NCI-H526 (cell line): ENCODE data around the gene WNT7B.

Source experiments
- DNase-seq, 2 experiments: peaks; one replicate each; lab custom pipeline; 2025; lab: John Stamatoyannopoulos, UW

Gene WNT7B

DNA sequence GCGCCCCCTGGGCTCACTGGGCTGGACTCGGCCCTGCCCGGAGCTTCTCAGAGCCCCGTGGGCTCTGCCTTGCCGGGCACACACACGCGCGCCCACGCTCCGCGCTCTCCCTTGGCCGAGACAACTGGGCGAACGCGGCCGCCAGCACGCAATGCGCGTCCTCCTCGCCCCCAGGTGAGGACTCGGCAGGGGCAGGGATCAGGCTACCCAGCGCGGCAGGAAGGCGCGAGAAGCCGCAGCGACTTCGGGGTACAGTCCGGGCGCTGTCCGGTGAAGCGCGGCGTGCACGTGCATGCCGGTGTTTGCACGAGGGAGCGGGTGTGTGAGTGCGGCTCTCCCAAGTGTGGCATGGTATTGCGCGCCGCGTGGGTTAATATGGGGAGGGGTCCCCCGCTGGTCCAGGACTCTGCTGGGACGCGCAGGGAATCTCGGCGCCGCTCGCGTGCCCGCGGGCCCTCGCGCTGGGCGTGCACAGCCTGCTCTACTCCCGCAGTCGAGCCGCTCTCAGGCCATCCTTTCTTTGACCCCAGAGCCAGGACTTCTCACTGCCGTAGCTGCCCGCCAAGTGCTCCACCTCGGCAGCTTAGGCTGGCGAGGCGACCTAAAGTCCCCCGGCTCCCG lies 5.4 kb downstream of the WNT7B start:
- no peak for DNase-seq

DNA sequence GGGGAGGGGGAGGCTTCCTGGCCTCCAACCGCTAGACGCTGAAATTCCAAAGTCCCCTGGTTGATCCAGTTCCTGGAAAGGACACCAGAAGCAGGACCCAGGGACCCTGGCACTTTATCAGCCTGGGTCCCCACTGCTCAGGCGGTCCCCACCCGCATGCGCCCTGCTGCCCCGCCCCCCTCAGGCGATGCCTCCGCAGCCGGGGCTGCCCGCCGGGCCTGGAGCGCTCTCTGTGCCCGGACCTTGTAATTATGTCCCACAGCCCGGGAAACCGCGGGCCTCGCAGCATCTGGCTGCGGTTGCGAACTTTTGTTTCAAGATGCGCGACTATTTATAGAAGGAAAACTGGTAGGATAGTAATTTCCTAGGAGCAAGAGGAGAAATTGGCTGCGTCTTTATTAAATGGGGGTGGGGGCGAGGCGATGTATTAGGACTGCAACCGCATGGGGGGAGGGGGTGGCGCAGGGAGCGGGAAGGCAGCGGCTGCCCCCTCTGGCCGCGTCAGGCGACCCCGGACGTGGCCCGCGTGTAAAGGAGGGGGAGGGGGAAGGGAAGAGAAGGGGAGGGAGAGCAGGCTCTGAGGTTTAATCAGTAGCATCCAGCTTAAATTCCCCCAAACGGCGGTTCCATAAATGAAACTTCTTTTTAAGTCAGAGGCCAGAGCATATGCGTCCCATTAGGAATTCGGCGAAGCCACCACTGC lies 6.1 kb downstream of the WNT7B start:
- no peak for DNase-seq

DNA sequence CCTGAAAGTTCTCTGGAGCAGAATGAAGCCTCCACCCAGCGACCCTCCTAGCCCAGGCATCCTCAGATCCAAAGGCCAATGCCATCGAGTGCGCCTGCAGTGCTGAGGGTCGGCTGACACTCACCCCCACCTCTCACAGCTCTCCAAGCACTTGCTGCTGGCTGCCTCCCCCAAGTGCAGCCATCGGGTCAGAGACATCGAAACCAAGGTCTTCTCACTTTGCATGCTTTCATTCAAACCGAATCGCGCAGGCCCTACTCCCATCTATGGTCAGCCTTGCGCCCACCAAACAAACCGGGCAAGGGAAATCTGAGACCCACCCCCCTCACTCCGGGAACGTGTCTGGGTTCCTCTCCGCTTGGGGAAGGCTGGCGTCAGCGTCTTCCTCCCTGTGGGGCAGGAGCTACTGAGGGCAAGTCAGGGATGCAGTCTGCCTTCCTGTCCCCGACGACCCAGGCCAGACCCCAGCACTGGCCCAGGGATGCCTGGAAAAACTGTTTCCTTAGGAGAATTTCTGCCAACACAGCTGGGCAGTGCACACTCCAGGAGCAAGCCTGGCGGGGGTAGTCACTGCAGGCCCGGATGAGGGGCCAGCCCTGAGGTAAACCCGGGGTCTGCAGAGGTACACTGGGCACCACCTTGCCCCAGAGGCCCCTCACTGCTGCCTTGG lies 7.0 kb downstream of the WNT7B start:
- DNase-seq = no peak

DNA sequence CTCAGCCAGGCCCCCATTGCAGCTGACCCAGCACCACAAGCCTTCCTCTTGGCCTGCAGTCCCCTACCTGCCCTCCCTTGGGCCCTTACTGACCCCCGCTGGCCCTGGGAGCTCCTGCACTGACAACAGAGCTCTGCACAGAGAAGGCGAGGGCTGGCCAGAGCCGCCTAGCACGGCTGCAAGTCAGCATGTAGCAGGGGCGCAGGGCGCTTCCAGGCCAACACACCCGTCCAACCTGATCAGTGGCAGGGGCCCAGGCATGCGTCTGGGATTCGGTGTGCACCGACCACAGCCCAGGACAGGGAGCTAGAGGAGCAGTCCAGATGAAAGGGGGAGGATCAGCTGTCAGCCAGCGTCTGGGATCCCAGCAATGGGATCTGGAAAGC lies 7.6 kb downstream of the WNT7B start:
- no peak for DNase-seq

DNA sequence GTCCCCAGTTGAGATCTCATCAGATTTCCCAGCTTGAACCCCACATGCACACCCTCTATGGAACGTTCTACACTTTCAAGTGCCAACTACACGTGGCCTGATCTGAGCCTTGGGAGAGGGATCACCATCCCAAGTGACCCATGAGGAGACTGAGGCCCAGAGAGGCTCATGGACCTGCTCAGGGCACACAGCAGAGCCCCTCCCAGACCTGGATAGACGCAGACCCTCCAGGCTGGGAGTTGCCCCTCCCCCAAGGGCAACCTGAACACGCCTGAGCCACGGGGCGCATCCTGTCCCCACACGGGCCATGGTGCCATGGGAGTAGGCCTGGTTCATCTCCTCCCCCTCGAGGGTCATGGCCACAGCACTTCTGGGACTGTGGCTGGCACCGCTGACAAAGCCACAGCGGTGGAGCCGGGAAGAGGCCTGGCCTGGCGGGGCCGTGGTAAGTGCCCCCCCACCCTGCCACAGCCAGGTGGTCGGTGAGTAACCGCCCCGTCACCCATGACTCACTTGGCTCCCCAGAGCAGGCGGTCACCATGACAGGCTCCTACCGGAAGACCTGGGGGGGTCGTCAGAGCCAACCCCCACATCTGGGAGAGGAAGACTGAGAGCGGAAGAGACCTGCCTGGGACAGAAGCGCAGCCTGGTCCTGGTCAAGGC lies 8.1 kb downstream of the WNT7B start:
- DNase-seq = no peak

DNA sequence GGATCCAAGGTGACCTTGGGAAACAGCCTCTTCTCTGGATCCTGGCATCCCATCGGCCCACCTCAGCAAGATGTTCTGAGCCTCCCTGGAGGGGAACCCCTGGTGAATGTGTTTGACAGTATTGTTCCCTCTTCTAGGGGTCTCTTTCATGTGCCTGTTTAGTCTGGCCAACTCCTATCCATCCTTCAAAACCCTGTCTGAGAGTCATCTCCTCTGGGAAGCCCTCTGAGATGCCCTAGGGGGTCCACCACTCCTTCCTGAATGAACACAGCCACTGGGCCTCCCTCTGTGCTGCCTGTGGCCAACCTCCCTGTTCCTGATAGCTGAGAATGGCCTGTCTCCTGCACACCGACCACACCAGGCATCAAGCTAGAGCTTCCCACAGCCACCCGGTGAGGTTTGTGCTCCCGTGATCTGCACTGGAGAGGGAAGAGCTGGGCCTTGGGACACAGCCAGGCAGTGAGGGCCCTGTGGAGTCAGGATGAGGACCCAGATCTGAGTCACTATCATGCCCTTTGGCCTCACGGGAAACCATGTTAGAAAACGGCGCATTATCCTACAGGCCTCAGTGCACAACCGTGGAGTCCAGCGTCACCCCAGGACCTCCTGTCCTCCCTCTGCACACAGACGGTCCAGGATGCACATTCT lies 8.8 kb downstream of the WNT7B start:
- DNase-seq = no peak

DNA sequence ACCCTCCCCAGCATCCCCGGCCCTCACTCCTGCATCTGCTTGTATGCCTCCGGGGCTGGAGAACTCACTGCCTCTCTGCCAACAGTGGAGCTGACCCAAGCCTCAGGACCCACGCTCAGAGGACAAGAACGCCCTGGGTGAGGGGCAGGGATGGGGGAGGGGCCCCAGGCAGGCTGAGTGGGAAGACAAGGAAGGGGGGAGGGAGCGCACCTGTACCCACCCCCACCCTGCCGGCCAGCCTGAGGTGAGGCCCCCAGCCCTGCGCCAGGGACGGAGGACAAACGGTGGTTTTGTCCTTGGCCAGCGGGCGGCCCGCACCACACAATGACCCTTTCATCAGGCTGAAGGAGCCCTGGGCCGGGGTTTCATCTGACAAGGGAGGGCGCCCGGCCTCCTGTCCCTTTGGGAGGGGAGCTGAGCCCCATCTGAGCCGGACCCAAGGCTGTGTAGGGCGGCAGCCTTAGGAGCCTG lies 10.0 kb downstream of the WNT7B start:
- DNase-seq = no peak

DNA sequence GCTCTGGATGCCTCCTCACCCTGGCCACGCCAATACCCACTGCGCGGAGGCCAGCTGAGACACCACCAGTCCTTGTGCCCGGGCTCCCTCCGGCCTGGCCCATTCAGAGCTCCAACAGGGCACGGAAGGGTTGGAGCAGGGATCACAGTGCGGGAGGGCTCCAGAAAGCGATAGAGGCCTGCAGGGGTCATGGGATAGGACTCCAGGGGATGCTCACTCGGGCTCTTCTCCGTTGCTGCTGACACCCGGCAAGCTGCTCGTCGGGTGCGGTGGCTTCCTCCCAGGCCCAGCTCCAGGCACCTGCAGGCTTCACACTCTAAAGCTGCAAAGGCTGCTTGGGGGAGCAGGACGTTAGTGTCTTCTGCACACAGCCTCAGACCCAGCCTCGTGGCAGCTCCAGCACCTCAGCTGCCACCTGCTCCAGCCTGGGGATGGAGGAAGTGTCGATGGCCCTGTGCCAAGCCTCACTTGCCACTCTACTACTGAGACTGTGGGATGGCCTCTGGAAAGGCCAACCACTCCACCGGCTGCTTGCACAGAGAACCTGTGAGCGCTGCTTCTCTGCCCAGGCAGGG lies 10.6 kb downstream of the WNT7B start:
- DNase-seq = peak; percentile 26 to 69

DNA sequence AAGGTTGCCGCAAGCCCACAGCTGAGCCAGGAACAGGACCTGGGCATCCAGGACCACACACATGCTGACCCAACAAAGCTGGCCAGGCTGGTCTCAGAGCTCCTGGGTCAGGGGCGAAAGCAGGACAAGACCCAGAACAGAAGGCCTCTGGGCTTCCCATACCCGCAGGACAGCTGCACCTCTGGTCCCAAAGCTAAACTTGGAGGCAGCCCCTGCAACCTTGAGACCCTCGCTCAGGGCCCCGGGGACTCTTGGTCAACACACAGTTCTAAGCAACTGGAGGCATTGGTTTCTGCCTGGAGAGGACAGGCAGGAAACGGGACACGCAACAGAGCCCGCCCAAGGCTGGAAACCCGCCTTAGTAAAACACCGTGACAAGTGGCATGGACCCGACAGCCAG lies 11.4 kb downstream of the WNT7B start:
- no peak for DNase-seq

DNA sequence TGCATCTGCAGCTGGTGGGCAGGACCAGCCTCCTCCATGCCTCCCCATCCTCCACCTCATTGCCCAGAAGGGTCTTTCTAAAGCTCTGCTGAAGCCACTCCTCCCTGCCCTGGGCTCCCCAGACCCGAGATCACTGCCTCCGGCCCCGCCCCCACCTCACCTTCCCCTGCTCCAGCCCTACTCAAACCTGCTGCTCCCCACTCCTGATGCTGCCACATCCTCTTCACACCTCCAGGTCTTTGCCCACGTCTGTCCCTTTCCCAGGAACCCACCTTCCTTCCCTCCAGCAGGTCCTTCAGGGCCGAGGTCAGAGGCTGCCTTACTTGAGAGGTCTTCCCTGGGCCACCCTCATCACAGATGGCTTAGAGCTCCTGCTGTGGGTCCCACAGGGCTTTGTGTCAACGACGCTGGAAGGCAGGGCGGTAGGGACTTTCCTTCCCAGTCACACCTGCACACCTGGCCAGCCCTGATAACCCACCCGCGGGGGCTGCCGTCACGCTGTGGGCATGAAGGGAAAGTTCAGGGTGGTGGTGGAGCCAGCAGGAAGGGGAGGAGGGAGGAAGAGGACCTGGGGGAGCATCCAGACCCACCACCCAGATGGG lies 11.9 kb downstream of the WNT7B start:
- DNase-seq = no peak

DNA sequence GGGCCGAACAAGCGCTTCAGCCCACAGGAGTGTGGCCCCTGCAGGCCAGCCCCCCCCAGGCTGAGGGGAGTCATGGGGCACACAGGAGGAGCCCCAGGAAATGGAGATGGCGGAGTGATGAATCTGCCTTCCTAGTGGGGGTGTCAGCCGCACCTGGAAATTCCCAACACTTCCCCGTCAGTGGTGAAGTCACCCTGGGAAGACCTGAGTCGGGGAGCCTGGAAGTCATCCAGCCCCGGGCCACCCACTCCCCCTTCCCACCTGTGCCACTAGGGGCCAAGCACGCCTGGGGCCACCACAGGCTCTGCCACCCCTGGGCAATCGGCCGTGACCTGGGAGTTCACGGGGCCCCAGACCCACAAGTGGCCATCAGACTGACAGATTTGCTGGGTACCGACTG lies 12.6 kb downstream of the WNT7B start:
- DNase-seq = no peak

DNA sequence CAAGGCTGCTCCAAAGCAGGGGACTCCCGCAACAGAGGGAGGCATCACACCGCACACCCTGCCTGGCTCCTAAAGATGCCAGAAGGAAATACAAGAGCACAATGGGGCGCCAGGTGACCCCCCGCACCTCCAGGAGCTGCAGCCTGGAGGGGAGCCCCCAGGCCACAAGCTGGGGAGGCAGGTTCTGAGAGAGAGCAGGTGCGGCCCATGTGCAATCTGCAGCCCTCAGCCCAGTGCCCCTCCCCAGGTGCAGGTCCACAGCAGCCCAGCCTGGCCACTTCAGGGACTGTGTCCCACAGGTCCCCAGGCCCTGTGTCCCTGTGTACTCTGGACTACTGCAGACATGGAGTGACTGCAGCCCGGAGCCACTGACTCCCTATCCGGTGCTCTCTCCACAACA lies 13.1 kb downstream of the WNT7B start:
- no peak for DNase-seq

DNA sequence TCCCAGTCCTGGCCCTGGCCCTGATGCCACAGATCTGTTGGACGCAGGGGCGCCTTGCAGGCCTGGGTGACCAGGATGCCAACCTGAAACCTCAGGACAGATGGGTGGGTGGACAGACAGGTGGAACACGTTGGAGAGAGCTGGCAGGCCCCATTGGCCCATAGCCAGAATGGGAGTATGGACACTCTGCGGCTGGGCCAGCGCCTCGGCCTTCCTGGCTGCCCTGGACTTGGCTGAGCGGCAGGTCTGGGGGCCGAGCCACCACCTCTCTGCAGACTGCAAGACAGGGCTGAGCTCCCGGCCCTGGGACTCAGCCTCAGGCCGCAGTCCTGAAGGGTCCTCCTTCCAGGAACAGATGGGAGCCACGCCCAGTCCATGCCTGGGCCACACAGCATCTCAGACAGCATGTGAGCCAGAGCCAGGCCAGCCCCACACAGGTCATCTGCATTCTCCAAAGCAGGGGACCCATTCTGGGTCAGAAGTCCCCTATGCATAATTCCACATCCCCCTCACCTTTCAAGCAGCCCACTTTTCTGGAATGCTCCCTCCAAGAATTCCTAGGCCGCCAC lies 14.1 kb downstream of the WNT7B start:
- DNase-seq = no peak

DNA sequence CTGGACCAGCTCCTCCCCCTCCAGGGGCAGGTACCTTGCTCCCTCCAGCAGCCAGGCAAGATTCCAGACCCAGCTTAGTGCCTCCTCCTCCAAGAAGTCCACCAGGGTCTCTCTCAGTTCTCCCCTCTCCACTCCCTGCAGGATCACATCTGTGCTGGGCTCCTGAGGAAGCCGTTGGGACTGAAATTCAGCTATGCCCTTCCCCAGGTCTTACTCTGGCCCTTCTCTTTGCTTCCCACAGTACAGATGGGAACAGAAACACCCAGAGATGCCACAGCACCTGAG lies 14.6 kb downstream of the WNT7B start:
- DNase-seq = no peak

DNA sequence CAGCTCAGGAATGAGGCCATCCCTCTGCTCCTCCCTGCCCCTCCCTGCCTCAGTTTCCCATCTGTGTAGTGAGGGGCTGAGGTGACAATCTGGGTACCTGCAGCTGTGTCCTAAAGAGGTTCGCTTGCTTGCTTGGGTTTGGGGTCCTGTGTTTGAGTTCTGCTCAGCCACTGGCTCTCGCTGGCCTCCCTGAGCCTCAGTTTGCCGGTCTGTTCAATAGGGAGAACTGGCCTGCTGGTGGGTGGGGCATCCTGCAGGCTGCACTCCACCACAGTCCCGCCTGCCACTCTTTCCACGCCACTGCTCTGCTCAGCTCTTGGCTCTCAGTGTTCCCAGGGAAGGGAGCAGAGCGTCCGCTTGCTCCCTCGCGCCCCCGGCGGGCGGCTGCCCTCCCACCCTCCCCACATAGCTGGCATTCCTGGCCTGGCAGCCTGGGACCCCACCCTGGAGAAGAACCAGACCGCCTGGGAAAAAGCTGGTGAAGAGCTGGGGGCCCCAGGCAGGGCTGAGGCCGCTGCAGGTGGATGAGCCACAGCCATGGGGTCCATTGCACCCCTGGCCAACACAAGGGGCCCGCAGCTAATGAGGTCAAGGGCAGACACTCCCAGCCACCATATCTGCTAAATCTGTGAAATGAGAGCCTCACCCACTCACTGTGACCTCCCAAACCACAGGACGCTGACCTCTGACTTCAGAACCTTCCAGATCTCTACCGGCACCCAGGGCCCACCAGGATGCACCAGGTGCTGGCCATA lies 15.1 kb downstream of the WNT7B start:
- DNase-seq = no peak

DNA sequence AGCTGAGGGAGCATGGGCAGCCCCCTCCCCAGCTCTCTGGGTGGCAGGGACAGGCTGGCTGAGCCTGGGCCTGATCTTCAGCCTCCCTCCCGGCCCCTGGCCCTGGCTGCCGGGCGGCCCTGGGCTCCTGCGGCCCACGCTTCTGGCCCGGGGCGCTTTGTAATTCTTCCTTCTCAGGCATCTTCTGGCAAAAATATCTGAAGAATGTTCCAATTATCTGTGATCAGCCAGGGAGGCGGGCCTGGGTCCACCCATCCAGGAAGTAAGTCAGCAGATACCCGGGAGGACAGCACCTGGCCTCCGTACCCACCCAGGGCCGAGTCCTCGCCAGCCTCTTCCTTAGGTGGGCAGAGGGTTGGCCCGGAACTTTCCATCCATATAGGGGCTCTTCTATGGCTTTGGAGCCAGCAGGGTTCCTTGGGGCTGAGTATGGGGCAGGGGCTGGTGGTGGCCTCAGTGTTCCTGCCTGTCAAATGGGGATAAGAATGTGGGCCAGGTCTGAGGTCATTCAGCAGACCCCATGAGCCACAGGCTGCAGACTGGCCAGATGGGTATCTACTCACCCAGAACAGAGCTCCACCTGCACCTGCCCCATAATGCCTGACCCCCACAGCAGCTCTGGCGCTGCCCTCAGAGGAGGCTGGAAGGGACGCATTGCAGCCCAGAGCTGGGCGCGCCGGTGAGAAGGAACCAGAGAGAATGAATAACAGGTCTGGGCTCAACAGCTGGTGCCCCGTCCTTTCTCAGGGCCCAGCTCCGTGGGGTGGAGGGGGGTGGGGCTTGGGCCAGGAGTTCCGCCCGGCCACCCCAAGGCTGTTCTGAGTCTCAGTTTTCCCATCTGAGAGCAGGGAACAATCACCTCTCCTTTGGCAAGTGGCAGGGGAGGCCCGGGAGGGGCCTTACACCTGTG lies 16.2 kb downstream of the WNT7B start:
- DNase-seq = no peak

DNA sequence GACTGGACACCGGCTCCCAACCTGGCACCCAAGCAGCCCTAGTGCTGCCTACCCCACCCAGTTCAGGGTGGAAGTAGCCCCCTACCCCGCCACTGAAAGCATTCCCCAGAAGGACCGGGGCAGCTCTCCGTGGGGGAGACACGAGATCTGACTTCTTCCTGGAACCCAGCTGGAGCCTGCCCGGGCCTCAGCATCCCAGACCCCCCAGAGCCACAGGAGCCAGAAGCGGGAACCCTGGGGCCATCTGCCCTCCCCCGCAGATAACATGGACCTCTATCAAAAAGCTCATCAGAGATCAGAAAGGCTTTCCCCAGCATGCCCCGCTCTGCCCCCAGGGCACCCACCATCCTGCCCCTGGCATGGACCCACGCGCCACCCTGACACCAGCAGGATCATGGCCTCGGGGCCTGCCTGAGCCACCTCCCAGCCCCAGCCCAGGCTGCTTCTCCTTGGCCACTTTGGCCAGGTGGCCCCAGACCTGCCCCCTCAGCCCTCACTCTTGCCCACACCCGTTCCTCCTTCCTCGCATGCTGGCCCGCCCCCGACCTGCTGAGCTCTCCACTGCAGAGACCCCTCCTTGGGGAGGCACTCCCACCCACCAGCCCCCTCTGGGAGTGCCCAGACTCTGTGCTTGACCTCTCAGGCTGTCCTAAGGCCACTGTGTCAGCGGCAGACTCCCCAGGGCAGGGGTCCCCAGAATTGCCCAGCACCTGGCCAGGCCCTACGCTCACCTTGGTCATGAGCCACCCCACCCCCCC lies 17.1 kb downstream of the WNT7B start:
- DNase-seq = no peak

DNA sequence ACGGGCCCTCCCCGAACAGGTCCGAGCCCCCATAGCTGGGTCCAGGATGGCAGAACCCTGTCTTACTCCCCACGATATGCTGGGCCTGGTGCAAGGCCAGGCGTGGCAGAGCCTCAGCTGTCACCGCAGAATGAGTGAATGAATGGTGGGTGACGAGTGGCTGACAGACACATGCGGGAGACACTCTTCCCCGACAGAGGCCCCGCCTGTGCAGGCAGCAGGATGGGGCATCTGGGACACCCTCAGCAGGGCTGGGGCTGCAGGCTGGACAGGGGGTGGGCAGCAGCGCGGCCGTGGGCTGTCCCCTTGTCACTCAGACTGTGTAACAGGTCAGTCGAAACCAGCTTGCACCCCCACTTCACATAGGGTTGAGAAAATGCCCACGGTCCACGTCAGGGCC lies 18.0 kb downstream of the WNT7B start:
- DNase-seq = no peak

DNA sequence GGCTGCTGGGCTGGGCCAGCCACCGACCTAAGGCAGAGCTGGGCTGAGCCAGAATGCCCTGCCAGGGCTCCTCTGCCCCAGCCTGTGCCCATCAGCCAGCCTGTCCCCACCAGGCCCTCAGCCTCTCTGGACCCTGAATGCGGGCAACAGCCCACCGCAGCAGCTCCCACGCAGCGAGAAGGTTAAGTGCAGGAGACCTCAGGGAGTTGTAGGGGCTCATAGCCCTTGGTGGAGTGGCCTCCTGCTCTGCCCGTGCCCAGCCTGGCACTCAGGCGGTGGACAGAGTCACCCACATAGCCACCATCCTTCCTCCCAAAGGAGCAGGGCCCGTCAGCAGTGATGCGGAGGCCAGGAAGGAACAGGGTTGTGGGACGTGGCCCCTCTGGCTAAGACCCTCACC lies 19.1 kb downstream of the WNT7B start:
- DNase-seq = no peak
